ENCODE results near the gene RUVBL1.
"Not testable (repeated sequence)": the region's sequence is repeated elsewhere in the genome, so short reads cannot be mapped to it uniquely, and the experiment has no call there.

RUVBL1 gene
- total RNA-seq: 27.6 to 201 (median 54.1) reads per million in 3 experiments

DNA sequence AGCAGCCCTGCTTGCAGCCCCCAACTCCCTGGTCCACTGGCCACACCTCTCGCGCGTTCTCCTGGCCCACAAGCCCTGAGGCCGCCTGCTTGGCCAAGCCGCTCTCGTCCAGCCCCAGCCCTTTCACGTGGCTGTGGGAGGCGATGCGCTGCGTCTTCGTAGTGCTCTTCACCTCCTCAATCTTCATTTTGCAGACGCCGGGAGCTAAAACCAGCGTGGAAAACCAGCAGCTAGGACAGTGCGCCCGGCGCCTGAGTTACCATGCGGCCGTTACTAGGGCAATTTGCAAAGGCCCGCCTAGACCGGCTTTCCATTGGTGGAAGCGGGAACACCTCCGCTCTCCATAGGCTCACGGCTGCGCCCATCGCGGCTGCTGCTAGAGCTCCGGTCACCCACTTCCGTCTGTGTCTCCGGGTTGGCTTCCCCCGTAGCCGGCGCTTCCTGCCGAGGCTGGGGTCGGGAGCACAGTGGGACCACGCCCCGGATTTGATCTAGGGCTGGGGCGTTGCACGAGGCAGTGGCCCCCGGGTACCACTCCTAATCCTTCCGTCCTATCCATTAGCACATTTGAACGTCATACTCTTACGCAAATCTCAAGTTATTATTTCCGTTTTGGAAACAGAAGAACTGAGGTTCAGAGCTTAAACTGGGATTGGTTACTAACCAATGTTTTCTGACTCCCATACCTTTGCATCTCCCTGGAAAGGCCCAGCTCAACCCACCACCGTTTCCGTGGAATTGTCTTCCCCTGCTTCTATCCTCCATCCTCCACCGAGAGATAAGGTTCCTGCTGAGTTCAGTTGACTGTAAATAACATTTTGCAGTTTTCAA is at the start of gene RUVBL1:
Gene RUVBL1 (minus strand): TSS at position 275 of the 831 bp plus-strand sequence. CDS start 88 bp downstream, at position 187.
- peak; percentile 99 for DNase-seq

DNA sequence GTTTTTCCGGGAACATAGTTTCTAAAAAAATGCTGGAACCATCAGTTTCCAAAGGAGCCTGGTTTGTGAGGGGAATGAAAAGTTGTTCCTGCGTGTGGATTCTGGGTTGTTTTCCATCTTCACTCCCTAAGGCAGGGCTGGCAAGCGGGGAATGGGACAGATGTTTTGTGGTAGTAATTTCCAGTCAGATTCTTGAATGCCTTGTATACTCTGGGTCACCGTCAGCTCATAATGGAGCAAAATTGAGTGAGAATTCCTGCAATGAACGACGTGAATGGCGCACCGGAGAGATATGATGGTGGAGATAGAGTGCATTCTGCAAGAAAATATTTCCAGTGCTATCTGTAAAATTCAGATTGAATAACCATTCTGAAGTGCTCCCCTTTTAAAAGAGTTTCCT is 49.6 kb upstream of the RUVBL1 start:
- no peak for DNase-seq

DNA sequence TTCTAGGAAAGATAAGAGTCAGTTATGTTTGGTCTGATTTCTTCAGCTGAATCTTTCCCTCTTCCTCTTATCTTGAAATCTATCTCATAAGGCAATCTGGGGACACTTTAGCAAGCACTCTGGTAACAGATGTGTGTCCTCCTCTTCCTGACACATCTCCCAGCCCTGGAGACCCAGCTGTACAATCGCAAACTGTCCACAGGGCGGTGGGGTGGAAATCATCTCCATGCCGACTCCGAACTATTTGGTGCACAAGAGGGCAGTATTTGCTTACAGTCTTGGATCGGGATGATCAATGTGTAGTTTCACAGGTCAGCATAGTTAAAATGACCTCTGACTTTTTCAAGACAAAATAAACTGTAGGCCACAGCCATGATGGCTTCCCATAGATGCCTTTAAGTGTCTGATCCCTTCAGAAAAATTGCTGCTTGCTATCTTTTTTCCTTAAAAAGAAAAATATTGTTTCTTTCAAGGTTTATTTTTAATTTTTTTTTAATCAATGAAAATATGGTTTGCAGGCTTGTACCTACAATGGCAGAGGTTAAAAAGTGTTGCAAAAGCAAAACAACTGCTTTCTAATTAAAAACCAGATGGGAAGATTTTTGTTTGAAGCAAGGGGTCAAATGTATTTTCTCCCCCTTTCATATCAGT is 47.4 kb upstream of the RUVBL1 start:
- no peak for DNase-seq

DNA sequence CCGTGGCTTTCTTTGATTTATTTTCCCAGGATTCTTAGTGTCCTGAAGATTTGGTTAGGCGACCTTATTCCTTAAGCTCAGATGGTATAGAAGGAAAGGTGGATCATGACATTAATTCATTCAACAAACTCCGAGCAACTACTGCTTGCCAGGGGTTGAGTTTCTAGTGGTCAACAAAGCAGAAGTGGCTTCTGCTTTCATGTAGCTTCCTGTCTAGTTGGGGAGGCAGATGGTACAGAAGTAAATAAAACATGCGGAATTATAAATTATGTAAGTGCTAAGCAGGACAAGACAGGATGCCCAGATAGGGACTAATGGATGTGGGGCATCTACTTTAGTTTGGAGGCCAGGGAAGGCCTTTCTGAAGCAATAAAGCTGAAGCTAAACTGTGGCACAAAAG is 45.2 kb upstream of the RUVBL1 start:
- no peak for DNase-seq

DNA sequence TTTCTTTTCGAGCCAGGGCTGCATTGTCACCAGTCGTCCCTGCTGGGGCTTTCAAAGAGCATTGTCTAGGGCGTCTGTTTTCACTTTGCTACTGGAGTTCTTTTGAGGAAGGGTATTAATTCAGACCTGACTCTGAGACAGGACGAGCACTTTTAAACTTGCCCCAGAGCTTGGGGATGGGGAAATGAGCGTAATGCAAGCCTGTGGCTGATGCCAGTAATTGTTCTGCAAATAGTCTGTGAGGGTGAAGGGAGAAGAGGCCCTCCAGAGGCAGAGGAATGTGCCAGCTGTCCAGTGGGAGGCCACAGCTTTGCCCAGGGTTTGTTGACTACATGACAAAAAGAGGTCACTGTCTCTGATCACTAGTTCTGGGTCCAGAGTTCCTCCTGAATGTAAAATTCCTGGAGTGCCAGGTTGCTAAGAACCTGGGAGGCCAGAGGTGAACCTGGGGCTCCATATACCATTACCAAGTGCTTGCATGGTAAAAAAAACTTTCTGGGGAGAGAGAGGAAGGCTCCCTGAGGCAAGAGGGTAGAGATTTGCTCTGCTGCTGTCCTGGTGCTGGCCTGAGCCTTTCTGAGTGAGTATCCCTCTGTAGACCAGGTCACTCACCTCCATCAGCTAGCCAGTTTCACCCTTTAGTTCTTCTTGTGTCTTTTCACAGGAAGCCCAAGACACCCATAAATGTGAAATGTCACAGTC is 44.5 kb upstream of the RUVBL1 start:
- DNase-seq: no peak

DNA sequence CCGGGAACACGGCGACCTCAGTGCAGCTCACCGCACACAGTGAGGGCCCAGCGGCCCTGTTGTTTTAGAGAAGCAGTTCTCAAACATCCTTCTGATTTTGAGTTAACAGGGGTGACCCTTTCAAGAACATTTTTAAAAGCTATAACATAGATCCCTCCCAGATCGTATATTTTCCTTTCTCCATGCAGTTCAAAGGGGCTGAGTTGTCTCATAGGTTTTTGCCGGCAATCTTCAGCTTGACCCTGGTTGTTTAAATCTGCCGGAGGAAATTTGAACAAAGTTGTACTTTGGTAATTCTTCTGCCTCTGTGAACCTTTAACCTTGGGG is 44.0 kb upstream of the RUVBL1 start:
- no peak for DNase-seq

DNA sequence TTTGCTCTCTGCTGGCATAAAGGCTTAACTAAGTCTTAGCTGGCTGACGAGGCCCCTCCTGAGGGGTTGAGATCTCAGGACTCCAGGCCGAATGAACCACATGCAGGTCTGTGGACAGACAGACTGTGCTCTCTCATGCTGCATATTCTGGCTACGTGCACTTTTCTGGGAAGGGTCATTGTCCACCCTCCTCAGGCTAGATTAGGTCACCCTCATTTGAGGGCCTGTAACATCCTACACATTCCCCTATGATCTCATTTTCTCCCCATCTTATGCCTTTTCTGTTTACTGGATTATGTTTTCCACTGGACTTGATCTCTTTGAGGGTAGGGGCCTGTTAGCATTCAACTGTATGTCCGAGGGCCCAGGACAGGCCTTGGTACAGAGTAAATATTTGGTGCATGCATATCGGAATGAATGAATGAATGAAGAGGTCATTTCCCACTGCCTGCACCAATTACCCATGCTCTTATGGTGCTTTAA is 43.4 kb upstream of the RUVBL1 start:
- DNase-seq: no peak

DNA sequence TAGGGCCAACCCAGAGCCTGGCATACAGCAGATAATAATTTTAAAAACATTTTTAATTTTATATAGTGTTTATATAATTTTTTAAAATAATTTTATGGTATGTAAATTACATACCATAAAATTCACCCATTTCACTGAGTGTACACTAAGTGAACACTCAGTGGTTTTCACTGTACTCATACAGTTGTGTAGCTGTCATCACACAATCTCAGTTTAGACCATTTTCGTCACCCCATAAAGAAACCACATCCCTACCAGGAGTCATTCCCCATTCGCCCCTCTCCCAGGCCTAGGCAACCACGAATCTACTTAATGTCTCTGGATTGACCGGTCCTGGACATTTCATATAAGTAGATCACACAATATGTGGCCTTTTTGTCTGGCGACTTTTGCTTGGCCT is 39.8 kb upstream of the RUVBL1 start:
- no peak for DNase-seq

DNA sequence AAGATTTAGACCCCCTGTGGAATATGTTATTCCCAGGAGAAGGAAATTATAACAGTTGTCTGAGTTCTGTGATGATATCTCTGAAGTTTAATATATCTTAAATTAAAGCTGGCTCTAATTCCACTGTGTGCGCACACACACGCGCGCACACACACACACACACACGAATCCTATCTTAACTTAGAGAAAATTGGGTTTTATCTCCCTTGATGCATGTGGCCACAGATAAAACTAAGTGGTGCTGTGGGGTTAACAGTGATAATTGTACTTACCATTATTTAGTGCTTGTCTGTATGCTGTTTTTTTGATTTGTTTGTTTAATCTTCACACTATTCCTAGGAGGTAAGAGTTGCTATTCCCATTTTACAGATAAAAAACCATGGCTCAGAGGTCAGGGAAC is 37.0 kb upstream of the RUVBL1 start:
- DNase-seq: no peak

DNA sequence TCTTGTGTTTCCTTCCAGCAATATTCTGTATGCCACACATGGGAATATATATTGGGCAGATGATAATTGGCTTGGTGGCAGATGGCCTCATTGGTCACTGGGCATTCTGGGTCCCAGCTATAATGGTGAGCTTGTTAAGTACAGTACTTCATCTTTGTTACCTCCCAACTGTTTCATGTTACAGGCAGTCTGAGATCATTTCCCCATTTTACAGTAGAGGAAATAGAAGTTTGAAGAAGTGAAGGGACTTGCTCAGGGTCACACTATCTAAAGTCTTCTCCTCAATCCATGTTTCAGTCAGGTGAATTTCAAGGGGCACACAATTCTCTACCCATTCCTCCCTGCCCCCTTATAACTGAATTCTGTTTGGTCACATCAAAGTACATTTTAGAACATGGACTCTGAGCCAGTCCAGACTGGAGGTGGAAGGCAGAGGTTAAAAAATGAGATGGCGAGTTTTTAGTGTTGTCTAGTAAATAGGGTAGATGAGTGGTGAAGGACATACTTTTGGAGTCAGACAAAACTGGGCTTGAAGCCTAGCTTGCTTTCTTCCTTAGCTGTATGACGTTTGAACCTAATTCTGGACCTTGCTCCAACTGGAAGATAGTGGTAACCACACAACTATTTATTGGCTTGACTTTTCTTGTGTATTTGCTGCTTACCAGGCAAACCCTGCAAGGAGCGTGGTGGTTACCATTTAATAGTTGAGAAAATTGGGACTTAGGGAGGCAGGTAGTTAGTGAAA is 32.2 kb upstream of the RUVBL1 start:
- DNase-seq: no peak

DNA sequence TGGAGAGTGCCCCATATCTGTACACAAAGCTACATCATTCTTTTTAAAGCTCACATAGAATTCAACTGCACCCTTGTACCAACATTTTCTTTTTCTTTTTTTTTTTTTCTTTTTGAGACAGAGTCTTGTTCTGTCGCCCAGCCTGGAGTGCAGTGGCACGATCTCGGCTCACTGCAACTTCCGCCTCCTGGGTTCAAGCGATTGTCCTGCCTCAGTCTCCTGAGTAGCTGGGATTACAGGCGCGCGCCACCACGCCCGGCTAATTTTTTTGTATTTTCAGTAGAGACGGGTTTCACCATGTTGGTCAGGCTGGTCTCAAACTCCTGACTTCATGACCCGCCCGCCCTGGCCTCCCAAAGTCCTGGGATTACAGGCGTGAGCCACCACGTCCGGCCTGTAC is 30.7 kb upstream of the RUVBL1 start:
- not testable (repeated sequence) for DNase-seq

DNA sequence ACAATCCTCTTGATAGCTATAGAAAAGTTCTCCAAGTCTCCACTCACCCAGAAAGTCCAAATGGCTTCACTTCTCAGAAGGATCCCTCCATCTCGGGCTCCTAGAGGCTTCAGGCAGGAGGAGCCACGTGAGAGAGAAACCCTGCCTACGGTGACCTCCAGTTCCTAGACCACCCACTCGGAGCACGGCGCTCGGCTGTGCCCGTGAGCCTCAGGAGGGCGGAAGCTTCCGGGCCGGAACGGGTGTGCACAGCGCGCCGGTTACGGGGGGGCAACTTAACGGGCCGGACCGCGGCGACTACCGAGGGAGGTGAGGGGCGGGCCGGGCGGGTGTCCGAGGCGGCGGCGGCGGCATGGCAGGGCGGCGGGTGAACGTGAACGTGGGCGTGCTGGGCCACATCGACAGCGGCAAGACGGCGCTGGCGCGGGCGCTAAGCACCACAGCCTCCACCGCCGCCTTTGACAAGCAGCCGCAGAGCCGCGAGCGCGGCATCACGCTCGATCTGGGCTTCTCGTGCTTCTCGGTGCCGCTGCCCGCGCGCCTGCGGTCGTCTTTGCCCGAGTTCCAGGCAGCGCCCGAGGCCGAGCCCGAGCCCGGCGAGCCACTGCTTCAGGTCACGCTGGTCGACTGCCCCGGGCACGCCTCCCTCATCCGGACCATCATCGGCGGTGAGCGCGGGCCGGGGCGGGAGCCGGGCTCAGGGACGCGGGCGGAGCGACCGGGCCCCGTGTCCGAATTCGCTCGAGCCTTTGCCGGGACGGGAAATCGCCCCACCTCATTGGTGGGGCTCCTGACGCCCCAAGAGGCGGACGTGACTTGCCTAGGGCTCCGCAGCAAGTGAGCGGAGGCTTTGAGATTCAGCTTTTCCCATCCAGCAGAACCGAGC is 29.8 kb upstream of the RUVBL1 start, which contains the start of gene EEFSEC:
Gene EEFSEC (plus strand): TSS at position 326 of the 886 bp plus-strand sequence. CDS start 27 bp downstream, at position 353.
- peak; percentile 78 for DNase-seq

DNA sequence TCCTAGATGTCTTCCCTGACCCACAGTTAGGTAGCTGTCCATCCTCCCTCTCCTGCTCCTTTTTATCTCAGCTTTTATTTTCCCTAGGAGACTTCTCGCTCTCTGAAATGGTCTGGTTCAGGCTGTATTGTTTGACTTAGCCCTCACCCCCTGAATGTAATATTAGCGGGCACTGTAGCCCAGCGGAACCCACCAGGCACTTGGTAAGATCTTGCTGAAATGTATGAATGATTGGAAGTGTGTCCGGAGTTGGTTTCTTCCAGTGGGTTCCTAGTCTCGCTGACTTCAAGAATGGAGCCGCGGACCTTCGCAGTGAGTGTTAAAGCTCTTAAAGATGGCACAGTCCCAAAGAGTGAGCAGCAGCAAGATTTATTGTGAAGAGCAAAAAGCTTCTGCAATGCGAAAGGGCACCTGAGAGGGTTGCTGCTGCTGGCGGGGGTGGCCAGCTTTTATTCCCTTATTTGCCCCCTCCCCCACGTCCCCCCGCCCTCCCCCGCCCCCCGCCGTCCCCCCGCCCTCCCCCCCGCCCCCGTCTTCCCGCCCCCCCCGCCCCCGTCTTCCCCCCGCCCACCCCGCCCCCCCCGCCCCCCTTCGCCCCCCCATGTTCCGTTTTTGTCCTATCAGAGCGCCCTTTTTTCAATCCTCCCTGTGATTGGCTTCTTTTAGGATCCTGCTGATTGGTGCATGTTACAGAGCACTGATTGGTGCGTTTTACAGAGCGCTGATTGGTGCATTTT is 29.0 kb upstream of the RUVBL1 start:
- DNase-seq: no peak

DNA sequence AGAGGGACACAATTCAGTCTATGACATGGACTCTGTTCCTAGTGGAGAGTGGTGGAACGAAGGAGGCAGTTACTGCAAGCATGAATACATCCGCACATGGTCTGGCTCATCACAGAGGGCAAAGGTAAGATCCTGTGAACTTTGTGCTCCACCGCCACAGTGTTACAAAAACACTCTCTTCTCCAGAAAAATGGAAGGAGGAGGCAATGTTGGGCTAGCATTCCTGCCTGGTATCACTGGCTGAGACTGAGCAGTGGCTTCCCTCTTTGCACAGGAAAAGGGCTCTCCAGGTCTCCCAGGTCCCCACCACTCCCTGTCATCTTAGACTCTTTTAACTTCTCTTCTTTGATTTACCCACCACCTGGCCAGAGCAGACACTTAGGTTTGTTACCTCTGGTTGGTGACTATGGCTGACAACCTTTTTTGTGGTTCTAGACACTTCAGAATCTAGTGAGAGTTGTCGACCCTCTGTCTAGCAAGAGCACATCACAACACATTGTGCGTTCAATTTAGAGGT is 28.2 kb upstream of the RUVBL1 start:
- DNase-seq: no peak

DNA sequence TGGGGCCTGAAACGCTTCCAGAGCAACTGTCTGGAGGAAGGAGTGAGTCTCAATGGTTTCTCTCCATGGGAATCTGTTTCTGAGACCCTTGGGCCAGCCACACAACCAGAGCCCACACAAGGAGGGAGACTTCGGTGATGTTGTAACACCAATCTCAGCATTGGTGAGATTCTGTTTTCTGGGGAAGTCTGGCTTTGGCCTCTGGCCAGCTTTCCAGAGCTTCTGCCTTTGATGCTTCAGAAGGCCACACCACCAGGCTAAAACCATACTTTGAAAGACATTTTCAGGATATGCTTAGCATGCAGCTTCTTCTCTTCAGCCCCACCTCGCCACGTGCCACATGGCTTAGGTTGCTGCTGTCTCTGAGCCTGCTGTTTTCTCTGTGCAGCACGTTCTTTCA is 26.0 kb upstream of the RUVBL1 start:
- no peak for DNase-seq

DNA sequence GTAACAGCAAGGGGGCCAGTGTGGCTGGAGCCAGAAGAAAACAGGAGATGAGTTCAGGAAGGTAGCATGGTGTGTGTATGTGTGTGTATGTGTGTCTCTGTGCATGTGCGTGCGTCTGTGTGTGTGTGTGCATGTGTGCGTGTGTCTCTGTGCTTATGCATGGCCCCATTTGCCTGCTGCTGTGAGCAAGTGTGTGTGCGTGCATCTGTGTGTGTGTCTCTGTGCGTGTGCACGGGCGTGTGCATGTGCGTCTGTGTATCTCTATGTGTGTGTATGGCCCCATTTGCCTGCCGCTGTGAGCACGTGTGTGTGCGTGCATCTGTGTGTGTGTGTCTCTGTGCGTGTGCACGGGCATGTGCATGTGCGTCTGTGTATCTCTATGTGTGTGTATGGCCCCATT is 22.6 kb upstream of the RUVBL1 start:
- no peak for DNase-seq

DNA sequence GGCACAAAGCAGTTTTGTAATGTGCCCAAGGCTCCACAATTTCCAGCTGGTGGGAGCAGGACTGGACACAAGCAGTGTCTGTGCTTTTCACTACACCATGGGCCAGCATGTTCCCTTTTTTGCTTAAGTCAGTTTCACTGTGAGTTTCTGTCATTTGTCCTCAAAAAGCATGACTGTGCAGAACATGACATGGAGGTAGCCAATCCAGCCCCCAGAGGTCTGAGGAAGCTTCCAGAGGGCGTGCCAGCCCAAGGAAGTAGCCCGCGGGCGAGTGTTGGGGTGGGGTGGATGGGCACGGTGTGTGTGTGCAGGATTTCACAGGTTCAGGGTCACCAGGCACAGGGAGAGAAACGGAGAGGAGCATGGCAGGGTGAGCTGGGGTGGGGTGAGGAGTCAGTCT is 21.7 kb upstream of the RUVBL1 start:
- no peak for DNase-seq

DNA sequence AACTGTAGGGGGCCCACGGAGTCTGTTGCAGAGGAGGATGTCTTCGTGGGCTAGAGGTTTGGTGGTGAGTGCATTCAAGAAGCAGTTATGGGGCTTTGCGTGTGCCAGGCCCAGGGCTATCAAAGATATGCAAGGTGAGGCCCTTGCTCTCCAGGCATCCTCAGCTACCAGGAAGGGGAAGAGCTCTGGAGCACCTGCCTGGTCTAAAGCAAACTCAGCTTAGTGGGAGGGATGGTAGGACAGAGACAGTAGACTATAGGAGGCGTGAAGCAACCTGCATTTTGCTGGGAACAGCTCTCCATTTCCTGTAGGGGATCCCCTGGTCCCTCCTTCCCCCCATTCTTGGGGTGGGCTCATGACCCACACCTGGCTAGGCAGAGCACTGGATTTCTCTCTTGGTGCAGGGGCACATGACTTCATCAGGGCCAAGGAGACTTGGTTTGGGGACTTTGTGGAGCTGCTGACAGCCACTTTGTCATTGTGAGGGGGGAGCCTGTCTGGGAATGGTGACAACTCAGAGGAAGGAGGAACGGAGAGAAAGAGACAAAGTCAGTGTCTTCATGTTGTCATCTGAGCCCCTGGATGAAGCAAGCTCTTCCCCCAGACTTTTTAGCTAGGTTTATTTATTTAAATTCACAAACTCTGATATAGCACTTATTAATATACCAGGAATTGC is 21.0 kb upstream of the RUVBL1 start:
- DNase-seq: no peak

DNA sequence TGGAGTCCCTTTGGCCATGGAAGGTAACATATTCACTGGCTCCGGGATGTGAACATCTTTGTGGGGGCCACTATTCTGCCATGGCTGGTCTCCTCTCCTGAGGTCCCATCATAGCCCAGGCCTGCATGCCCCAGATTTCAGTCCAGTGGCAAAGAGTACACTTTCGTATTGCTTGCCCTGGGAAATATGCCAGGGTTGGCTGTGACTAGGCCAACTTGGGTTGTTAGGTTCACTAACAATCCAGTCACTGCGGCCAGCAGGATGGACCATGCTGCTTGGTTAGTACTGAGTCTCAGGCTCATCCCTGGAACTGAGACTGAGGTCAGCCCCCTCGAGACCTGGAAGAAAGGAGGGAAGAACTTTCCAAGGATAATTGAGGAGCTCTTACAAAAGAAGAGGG is 19.9 kb upstream of the RUVBL1 start:
- no peak for DNase-seq

DNA sequence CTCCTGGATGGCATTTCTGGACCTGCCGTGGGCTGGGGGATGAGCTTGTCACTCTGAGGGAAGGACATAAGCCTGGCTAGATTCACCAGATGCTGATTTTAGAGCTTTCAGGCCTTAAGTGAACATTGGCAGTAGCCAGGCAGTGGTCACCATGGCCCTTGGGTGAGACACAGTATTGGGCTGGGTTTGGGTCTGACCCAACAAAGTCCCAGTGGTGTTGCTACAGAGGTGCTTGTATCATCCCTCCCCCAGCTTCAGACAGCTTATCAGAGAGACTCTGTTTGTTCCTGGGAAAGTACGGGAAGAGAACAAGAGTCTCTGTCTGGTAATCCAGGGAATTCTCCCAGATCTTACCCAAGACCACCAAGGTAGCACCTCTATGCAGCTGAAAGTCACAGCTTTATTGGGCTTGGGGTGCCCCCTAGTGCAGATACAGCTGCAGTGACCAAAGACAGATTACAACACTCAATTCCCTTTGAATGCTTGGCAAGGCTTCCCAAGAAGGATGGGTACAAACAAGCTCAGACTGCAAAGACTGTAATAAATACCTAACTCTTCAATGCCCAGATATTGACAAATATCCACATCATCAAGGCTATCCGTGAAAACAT is 9.8 kb upstream of the RUVBL1 start:
- DNase-seq: peak; percentile 37

All from central memory CD4-positive, alpha-beta T cell (primary cell).